ENCODE measurements around the gene OR13C8. TPM values are rescaled to one million over a fixed set of nuclear protein-coding genes. Genes with fewer than 3 reads are reported as not detected.
"Not testable (repeated sequence)": the region's sequence is repeated elsewhere in the genome, so short reads cannot be mapped to it uniquely, and the experiment has no call there.

Gene OR13C8
- not detected for polyA plus RNA-seq
- long read RNA-seq, donor 1: 0 reads
- long read RNA-seq, donor 2: 0 reads
- long read RNA-seq, donor 3: 0 reads
- long read RNA-seq, donor 4: 0 reads
- long read RNA-seq, donor 5: 0 reads
- long read RNA-seq, donor 6: 0 reads
- long read RNA-seq, donor 7: 0 reads
- long read RNA-seq, donor 8: 0 reads
- long read RNA-seq, donor 9: 0 reads
- long read RNA-seq, donor 10: 0 reads

- no peak within 1 kb of the TSS for H3K27ac ChIP-seq (ENCODE audit: low read depth in 1 of 3, low read length in 2 of 3)
- H3K9me3 ChIP-seq (ENCODE audit: control insufficient read depth in 2 of 2, insufficient read depth in 1 of 2, low read depth in 1 of 2, low read length in 1 of 2): peaks cover 0 to 2% of the 10 kb centered on the region in 2 donors
- DNase-seq (no peak), FAIRE-seq (no peak)
- 84 to 90% (median 90%) methylated on average over 4 of the region's 4 CpGs for WGBS, 3 donors
- H3K4me3 ChIP-seq (ENCODE audit: low read depth in 1 of 3, low read length in 3 of 3): no peak within 1 kb of the TSS
- H3K27me3 ChIP-seq (ENCODE audit: control insufficient read depth in 3 of 3, insufficient read depth in 3 of 3, low read length in 3 of 3): no peaks in the 10 kb centered on the region
- H3K4me1 ChIP-seq (ENCODE audit: control insufficient read depth in 3 of 3, insufficient read depth in 2 of 3, low read depth in 1 of 3, low read length in 2 of 3): no peaks in the 10 kb centered on the region
- no peaks in the 10 kb centered on the region for H3K36me3 ChIP-seq (ENCODE audit: control insufficient read depth in 3 of 3, insufficient read depth in 2 of 3, low read depth in 1 of 3, low read length in 3 of 3)
Measured at GRCh38 chr9:104568868-104569267, at the start of gene OR13C8. TSS of gene OR13C8 (plus strand) at chr9:104569168. CDS start at chr9:104569168, 0 bp downstream.

GRCh38 chr9:104520241-104520640 is 48.7 kb upstream of the OR13C8 start:
- H3K4me3 ChIP-seq (ENCODE audit: low read depth in 1 of 3, low read length in 3 of 3); H3K4me1 ChIP-seq (ENCODE audit: control insufficient read depth in 3 of 3, insufficient read depth in 2 of 3, low read depth in 1 of 3, low read length in 2 of 3); H3K27me3 ChIP-seq (ENCODE audit: control insufficient read depth in 3 of 3, insufficient read depth in 3 of 3, low read length in 3 of 3); DNase-seq; H3K27ac ChIP-seq (ENCODE audit: low read depth in 1 of 3, low read length in 2 of 3); H3K36me3 ChIP-seq (ENCODE audit: control insufficient read depth in 3 of 3, insufficient read depth in 2 of 3, low read depth in 1 of 3, low read length in 3 of 3); H3K9me3 ChIP-seq (ENCODE audit: control insufficient read depth in 2 of 2, insufficient read depth in 1 of 2, low read depth in 1 of 2, low read length in 1 of 2); FAIRE-seq: not testable (repeated sequence)
- 72 to 79% (median 74%) methylated on average over 10 of the region's 10 CpGs for WGBS, 3 donors

- H3K36me3 ChIP-seq (ENCODE audit: control insufficient read depth in 3 of 3, insufficient read depth in 2 of 3, low read depth in 1 of 3, low read length in 3 of 3): no peaks in the 10 kb centered on the region
- no peak within 1 kb of the TSS for H3K27ac ChIP-seq (ENCODE audit: low read depth in 1 of 3, low read length in 2 of 3)
- no peaks in the 10 kb centered on the region for H3K4me1 ChIP-seq (ENCODE audit: control insufficient read depth in 3 of 3, insufficient read depth in 2 of 3, low read depth in 1 of 3, low read length in 2 of 3)
- H3K27me3 ChIP-seq (ENCODE audit: control insufficient read depth in 3 of 3, insufficient read depth in 3 of 3, low read length in 3 of 3): no peaks in the 10 kb centered on the region
- H3K4me3 ChIP-seq (ENCODE audit: low read depth in 1 of 3, low read length in 3 of 3): no peak within 1 kb of the TSS
- DNase-seq (no peak), FAIRE-seq (no peak)
- H3K9me3 ChIP-seq (ENCODE audit: control insufficient read depth in 2 of 2, insufficient read depth in 1 of 2, low read depth in 1 of 2, low read length in 1 of 2): peaks cover 2 to 4% of the 10 kb centered on the region in 2 donors
Measured at GRCh38 chr9:104527109-104527508, 41.9 kb upstream of the OR13C8 start, which contains the start of gene OR13C4. TSS of gene OR13C4 (minus strand) at chr9:104527209. CDS start at chr9:104527209, 0 bp downstream.

- Histone ChIP-seq H3K27me3 (ENCODE audit: control insufficient read depth in 3 of 3, insufficient read depth in 3 of 3, low read length in 3 of 3) (no peaks in the 10 kb centered on the region), H3K4me3 (ENCODE audit: low read depth in 1 of 3, low read length in 3 of 3) (no peak within 1 kb of the TSS), H3K36me3 (ENCODE audit: control insufficient read depth in 3 of 3, insufficient read depth in 2 of 3, low read depth in 1 of 3, low read length in 3 of 3) (no peaks in the 10 kb centered on the region), H3K27ac (ENCODE audit: low read depth in 1 of 3, low read length in 2 of 3) (no peak within 1 kb of the TSS), H3K4me1 (ENCODE audit: control insufficient read depth in 3 of 3, insufficient read depth in 2 of 3, low read depth in 1 of 3, low read length in 2 of 3) (no peaks in the 10 kb centered on the region), H3K9me3 (ENCODE audit: control insufficient read depth in 2 of 2, insufficient read depth in 1 of 2, low read depth in 1 of 2, low read length in 1 of 2) (no peaks in the 10 kb centered on the region)
- FAIRE-seq (no peak), DNase-seq (no peak)
- WGBS, 3 donors: 92 to 93% (median 92%) methylated on average over 5 of the region's 5 CpGs
Measured at GRCh38 chr9:104536756-104537155, 32.2 kb upstream of the OR13C8 start, which contains the start of gene OR13C3. TSS of gene OR13C3 (minus strand) at chr9:104536856. CDS start at chr9:104536723, 133 bp downstream.

GRCh38 chr9:104539275-104539674 is 29.7 kb upstream of the OR13C8 start:
- Histone ChIP-seq H3K36me3 (ENCODE audit: control insufficient read depth in 3 of 3, insufficient read depth in 2 of 3, low read depth in 1 of 3, low read length in 3 of 3) (no peaks in the 10 kb centered on the region), H3K4me1 (ENCODE audit: control insufficient read depth in 3 of 3, insufficient read depth in 2 of 3, low read depth in 1 of 3, low read length in 2 of 3) (no peaks in the 10 kb centered on the region), H3K9me3 (ENCODE audit: control insufficient read depth in 2 of 2, insufficient read depth in 1 of 2, low read depth in 1 of 2, low read length in 1 of 2) (no peaks in the 10 kb centered on the region), H3K27ac (ENCODE audit: low read depth in 1 of 3, low read length in 2 of 3) (no peak overlapping the region), H3K27me3 (ENCODE audit: control insufficient read depth in 3 of 3, insufficient read depth in 3 of 3, low read length in 3 of 3) (no peaks in the 10 kb centered on the region), H3K4me3 (ENCODE audit: low read depth in 1 of 3, low read length in 3 of 3) (no peak overlapping the region)
- FAIRE-seq (no peak), DNase-seq (no peak)
- 27 to 43% (median 29%) methylated on average over 1 of the region's 1 CpG for whole genome bisulfite sequencing, 3 donors

- Histone ChIP-seq H3K4me1 (ENCODE audit: control insufficient read depth in 3 of 3, insufficient read depth in 2 of 3, low read depth in 1 of 3, low read length in 2 of 3) (no peaks in the 10 kb centered on the region), H3K36me3 (ENCODE audit: control insufficient read depth in 3 of 3, insufficient read depth in 2 of 3, low read depth in 1 of 3, low read length in 3 of 3) (no peaks in the 10 kb centered on the region), H3K27ac (ENCODE audit: low read depth in 1 of 3, low read length in 2 of 3) (no peak overlapping the region), H3K27me3 (ENCODE audit: control insufficient read depth in 3 of 3, insufficient read depth in 3 of 3, low read length in 3 of 3) (no peaks in the 10 kb centered on the region), H3K9me3 (ENCODE audit: control insufficient read depth in 2 of 2, insufficient read depth in 1 of 2, low read depth in 1 of 2, low read length in 1 of 2) (no peaks in the 10 kb centered on the region), H3K4me3 (ENCODE audit: low read depth in 1 of 3, low read length in 3 of 3) (no peak overlapping the region)
- FAIRE-seq: no peak
- no peak for DNase-seq
- 81 to 85% (median 85%) methylated on average over 4 of the region's 4 CpGs for WGBS, 3 donors
Measured at GRCh38 chr9:104544644-104545043, 24.3 kb upstream of the OR13C8 start.

GRCh38 chr9:104553261-104553660 is 15.7 kb upstream of the OR13C8 start:
- no peaks in the 10 kb centered on the region for H3K27me3 ChIP-seq (ENCODE audit: control insufficient read depth in 3 of 3, insufficient read depth in 3 of 3, low read length in 3 of 3)
- WGBS, 3 donors: 7 to 31% (median 12%) methylated on average over 1 of the region's 1 CpG
- H3K4me1 ChIP-seq (ENCODE audit: control insufficient read depth in 3 of 3, insufficient read depth in 2 of 3, low read depth in 1 of 3, low read length in 2 of 3): no peaks in the 10 kb centered on the region
- H3K4me3 ChIP-seq (ENCODE audit: low read depth in 1 of 3, low read length in 3 of 3): no peak overlapping the region
- no peaks in the 10 kb centered on the region for H3K36me3 ChIP-seq (ENCODE audit: control insufficient read depth in 3 of 3, insufficient read depth in 2 of 3, low read depth in 1 of 3, low read length in 3 of 3)
- FAIRE-seq: no peak
- DNase-seq: no peak
- H3K9me3 ChIP-seq (ENCODE audit: control insufficient read depth in 2 of 2, insufficient read depth in 1 of 2, low read depth in 1 of 2, low read length in 1 of 2): peaks cover 0 to 7% of the 10 kb centered on the region in 2 donors
- no peak overlapping the region for H3K27ac ChIP-seq (ENCODE audit: low read depth in 1 of 3, low read length in 2 of 3)

- H3K9me3 ChIP-seq (ENCODE audit: control insufficient read depth in 2 of 2, insufficient read depth in 1 of 2, low read depth in 1 of 2, low read length in 1 of 2): peaks cover 0 to 7% of the 10 kb centered on the region in 2 donors
- DNase-seq (no peak), FAIRE-seq (no peak)
- H3K27me3 ChIP-seq (ENCODE audit: control insufficient read depth in 3 of 3, insufficient read depth in 3 of 3, low read length in 3 of 3): no peaks in the 10 kb centered on the region
- H3K4me1 ChIP-seq (ENCODE audit: control insufficient read depth in 3 of 3, insufficient read depth in 2 of 3, low read depth in 1 of 3, low read length in 2 of 3): no peaks in the 10 kb centered on the region
- WGBS, 3 donors: 93 to 95% (median 94%) methylated on average over 1 of the region's 1 CpG
- no peaks in the 10 kb centered on the region for H3K36me3 ChIP-seq (ENCODE audit: control insufficient read depth in 3 of 3, insufficient read depth in 2 of 3, low read depth in 1 of 3, low read length in 3 of 3)
- no peak overlapping the region for H3K4me3 ChIP-seq (ENCODE audit: low read depth in 1 of 3, low read length in 3 of 3)
- no peak overlapping the region for H3K27ac ChIP-seq (ENCODE audit: low read depth in 1 of 3, low read length in 2 of 3)
Measured at GRCh38 chr9:104555521-104555920, 13.4 kb upstream of the OR13C8 start.
